HG03354 (cell line): ENCODE data around the gene PGAP1.

Source experiments
- ATAC-seq: cut with Tn5 transposase; IDR thresholded peaks from one replicate; pipeline ENCODE4 v1.9.1; 2021; ENCODE audit warnings: mild to moderate bottlenecking; ENCODE audit not compliant: unreplicated experiment, poor library complexity, severe bottlenecking

The PGAP1 gene, protein sequence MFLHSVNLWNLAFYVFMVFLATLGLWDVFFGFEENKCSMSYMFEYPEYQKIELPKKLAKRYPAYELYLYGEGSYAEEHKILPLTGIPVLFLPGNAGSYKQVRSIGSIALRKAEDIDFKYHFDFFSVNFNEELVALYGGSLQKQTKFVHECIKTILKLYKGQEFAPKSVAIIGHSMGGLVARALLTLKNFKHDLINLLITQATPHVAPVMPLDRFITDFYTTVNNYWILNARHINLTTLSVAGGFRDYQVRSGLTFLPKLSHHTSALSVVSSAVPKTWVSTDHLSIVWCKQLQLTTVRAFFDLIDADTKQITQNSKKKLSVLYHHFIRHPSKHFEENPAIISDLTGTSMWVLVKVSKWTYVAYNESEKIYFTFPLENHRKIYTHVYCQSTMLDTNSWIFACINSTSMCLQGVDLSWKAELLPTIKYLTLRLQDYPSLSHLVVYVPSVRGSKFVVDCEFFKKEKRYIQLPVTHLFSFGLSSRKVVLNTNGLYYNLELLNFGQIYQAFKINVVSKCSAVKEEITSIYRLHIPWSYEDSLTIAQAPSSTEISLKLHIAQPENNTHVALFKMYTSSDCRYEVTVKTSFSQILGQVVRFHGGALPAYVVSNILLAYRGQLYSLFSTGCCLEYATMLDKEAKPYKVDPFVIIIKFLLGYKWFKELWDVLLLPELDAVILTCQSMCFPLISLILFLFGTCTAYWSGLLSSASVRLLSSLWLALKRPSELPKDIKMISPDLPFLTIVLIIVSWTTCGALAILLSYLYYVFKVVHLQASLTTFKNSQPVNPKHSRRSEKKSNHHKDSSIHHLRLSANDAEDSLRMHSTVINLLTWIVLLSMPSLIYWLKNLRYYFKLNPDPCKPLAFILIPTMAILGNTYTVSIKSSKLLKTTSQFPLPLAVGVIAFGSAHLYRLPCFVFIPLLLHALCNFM

GRCh38 chr2:196926562-196927375, at the start of gene PGAP1:
TSS of gene PGAP1 (minus strand) at chr2:196926707. CDS start at chr2:196926616, 91 bp downstream.
- ATAC-seq = peak; percentile 91

- no peak for ATAC-seq
These were observed 48.5 kb upstream of the PGAP1 start for GRCh38 chr2:196974970-196975369.

GRCh38 chr2:196971574-196972279, 45.2 kb upstream of the PGAP1 start:
- ATAC-seq = no peak

GRCh38 chr2:196970099-196970498, 43.6 kb upstream of the PGAP1 start:
- ATAC-seq = no peak

- no peak for ATAC-seq
These were observed 42.0 kb upstream of the PGAP1 start for GRCh38 chr2:196968516-196968915.

DNA sequence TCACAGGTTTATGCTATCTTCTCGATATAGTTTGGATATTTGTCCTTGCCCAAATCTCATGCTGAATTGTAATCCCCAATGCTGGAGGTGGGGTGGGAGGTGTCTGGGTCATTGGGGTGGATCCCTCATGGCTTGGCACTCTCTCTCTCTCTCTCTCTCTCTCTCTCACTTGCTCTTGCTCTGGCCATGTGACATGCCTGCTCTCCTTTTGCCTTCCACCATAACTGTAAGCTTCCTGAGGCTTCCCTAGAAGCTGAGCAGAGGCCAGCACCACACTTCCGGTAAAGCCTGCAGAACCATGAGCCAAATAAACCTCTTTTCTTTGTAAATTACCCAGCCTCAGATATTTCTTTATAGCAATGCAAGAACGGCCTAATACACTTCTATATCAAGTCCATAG, 41.3 kb upstream of the PGAP1 start:
- ATAC-seq = no peak

- no peak for ATAC-seq
These were observed 40.6 kb upstream of the PGAP1 start for GRCh38 chr2:196967116-196967515.

DNA sequence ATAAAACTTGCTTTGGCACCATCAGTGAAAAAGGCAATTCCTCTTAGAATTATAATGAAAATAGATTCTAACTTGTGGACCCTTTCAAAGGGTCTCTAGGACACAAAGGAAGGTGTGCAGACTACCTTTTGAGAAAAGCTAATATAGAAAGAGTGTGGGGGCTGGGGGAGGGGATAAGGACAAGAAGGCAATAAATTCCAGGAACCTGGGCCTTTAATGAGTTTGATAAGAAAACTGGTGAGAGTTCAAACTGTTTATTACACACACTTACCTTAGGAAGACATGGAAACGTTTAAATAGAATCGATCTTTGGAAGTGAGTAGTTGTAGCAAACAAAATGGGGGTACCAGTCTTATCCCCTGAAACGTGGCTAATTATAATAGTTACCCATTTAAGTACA, 39.6 kb upstream of the PGAP1 start:
- no peak for ATAC-seq

DNA sequence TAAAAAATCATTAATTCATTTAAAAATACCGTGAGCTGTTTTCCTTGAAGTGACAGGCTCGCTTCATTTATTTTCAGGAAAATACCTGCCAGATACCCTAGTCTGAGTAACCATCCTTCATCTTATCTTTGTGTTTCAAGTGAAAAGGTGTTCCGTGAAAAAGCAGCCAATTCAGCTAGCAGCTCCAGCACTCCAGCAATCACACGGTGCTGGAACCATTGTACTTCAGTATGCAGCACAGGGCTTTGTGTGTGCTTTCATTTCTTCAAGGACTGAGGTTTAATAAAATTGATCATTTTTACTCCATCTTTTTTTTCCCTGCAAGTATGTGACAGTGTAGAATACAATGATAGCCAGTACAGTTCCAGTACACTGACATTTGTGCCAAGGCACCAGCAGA, 39.1 kb upstream of the PGAP1 start:
- ATAC-seq = no peak

DNA sequence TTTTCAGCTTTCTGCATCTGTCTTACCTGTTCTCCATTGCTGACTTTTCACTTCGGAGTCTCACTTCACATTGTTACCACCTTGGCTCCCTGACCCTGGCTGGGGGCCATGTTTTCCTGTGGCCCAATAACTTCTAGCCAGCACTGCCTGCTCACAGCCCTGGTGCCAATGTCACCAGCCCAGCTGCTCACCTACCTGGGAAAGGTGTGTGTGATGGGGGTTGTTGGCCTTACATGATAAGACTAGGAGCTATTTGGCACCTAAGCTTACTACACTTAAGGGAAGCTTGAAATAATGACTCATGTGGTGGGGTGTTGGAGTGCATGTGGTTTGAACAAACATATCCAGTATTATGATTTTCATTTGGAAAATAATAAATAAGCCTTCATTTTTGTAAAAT, 37.5 kb upstream of the PGAP1 start:
- ATAC-seq = no peak

- no peak for ATAC-seq
These were observed 36.5 kb upstream of the PGAP1 start for GRCh38 chr2:196963043-196963442.

- no peak for ATAC-seq
These were observed 35.8 kb upstream of the PGAP1 start for GRCh38 chr2:196962325-196962724.

- ATAC-seq = peak; percentile 96
These were observed 35.4 kb upstream of the PGAP1 start for GRCh38 chr2:196961889-196962288.

DNA sequence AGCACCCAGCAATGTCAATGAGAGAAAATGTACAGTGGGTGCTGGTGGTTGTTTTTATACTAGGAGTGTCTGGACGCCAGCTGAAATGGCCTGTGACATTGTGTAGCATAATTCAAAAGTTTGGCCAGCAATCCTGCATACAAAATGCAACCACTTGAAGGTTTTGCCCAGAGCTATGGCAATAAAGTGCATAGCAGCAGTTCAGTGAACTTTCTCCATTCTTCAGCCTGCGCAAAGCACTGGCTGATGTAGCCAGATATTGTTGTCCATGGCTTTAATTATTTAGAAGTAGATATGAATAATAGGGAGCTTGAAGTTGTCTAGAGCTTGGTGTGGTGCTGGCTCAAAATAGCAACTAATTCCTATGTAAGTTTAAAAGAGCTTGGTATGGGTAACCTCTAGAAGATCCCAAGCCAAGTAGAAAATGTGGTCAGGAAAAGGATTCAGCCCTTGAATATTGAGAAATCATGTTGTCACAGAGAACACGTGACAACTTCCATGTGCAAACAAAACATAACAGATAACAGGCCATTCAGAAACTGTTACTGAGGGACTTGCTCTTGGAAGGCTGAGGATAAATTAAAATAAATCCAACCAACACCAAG, 33.3 kb upstream of the PGAP1 start:
- no peak for ATAC-seq

GRCh38 chr2:196959281-196959680, 32.8 kb upstream of the PGAP1 start:
- ATAC-seq = no peak

DNA sequence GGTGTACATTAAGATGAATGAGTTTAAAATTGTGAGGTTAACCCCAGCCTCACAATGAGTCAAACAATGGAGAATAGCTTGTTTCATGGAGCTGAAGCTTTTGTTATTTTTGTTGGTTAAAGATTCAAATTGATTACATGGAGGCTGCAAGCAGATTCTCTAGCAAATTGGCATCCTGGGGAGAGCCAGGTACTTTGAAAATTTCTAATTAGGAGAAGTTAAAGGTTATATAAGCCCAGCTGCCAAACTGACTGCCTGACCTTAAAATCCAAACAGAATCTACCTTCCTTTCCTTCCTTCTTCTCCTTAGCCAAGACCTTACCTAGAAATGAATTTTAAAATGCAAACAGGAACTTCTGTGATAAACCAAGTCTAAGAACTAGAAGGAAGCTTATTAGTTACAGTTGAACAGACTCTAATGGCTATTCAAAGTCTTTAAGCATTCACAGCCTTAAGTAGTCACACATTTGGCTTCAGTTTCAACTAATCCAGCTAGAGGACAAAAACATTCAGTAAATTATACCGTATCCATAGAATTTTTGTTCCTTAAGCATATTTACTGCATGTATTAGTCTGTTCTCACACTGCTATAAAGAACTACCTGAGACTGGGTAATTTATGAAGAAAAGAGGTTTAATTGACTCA, 31.5 kb upstream of the PGAP1 start:
- ATAC-seq = no peak

DNA sequence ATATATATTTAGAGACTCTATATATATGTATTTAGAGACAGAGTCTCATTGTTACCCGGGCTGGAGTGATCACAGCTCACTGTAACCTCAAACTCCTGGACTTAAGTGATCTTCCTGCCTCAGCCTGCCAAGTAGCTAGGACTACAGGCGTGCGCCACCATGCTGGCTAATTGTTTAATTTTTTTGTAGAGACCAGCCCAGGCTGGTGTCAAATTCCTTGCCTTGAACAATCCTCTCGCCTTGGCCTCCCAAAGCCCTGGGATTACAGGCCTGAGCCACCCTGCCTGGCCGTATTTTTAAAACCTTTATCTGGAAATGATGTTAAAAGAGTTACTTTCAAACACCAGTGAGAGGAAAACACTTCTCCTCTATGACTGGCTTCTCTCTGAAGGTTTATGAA, 30.9 kb upstream of the PGAP1 start:
- ATAC-seq = no peak

- no peak for ATAC-seq
These were observed 29.6 kb upstream of the PGAP1 start for GRCh38 chr2:196956069-196956468.

DNA sequence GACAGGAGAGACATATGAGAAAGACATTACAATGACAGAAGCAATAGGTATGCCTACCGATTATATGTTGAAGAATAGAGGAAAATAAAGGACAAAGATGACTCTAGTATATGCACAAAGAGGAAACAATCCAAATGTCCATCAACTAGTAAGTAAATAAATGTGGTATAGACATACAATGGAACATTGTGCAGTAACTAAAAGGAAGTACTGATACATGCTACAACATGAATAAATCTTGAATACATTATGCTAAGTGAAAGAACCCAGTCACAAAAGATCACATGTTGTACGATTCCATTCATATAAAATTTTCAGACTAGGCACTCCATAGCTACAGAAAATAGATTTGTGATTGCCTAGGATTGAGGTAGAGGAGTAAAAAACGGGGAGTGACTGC, 28.5 kb upstream of the PGAP1 start:
- ATAC-seq = no peak
